Memory B cell (primary cell): ENCODE results near the gene PRCD.
"Not testable (repeated sequence)": the region's sequence is repeated elsewhere in the genome, so short reads cannot be mapped to it uniquely, and the experiment has no call there.

Experiments used
- ATAC-seq: fragments of 150-1000 bp; cut with Tn5 transposase; 2 replicates; pipeline ENCODE4 v1.10.0; 2021; ENCODE audit warnings: low read depth, mild to moderate bottlenecking, moderate library complexity
- DNase-seq, 2 donors: peaks; one replicate each; pipeline ENCODE4 v3.0.0; 2022; ENCODE audit warnings: low spot score in 2 of 2
- H3K27ac Mint-ChIP-seq: one replicate; pipeline ENCODE4 v1.8.0; 2022; ENCODE audit warnings: mild to moderate bottlenecking, moderate library complexity, mixed read lengths
- H3K27me3 Mint-ChIP-seq: one replicate; pipeline ENCODE4 v1.8.0; 2022; ENCODE audit warnings: mixed read lengths
- H3K36me3 Mint-ChIP-seq: one replicate; pipeline ENCODE4 v1.8.0; 2022; ENCODE audit warnings: mild to moderate bottlenecking, mixed read lengths
- H3K4me1 Mint-ChIP-seq: one replicate; pipeline ENCODE4 v1.8.0; 2022; ENCODE audit warnings: mixed read lengths
- H3K4me3 Mint-ChIP-seq: one replicate; pipeline ENCODE4 v1.8.0; 2022; ENCODE audit warnings: mild to moderate bottlenecking, moderate library complexity, mixed read lengths
- H3K9me3 Mint-ChIP-seq: one replicate; pipeline ENCODE4 v1.8.0; 2022; ENCODE audit warnings: mixed read lengths

The PRCD gene

DNA sequence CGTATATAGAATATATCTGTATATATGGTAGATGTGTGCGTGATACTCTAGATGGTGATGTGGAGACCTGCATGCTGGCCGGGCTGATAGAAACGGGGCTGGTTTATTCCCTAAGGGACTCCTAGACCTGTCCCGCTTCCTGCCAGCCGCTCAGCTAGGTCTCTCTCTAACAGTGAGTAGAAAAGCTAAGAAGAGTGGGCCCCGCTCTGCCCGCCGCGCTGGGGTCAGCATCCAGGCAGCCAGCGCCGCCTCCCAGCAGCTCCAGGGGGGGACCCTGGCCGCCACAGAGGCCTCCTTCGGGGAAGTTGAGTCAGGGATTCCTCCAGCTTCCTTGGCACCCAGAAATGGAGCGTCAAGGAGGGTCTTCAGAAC, 11.7 kb upstream of the PRCD start:
- Mint-ChIP-seq H3K27ac (peak overlapping the region; percentile 81), H3K27me3 (no peaks in the 10 kb centered on the region), H3K4me1 (peaks cover 33% of the 10 kb centered on the region), H3K4me3 (peak overlapping the region; percentile 91), H3K9me3 (no peaks in the 10 kb centered on the region), H3K36me3 (peaks cover 6% of the 10 kb centered on the region)
- ATAC-seq (peak; percentile 66), DNase-seq (peak in 1 of 2 donors; percentile 52)

DNA sequence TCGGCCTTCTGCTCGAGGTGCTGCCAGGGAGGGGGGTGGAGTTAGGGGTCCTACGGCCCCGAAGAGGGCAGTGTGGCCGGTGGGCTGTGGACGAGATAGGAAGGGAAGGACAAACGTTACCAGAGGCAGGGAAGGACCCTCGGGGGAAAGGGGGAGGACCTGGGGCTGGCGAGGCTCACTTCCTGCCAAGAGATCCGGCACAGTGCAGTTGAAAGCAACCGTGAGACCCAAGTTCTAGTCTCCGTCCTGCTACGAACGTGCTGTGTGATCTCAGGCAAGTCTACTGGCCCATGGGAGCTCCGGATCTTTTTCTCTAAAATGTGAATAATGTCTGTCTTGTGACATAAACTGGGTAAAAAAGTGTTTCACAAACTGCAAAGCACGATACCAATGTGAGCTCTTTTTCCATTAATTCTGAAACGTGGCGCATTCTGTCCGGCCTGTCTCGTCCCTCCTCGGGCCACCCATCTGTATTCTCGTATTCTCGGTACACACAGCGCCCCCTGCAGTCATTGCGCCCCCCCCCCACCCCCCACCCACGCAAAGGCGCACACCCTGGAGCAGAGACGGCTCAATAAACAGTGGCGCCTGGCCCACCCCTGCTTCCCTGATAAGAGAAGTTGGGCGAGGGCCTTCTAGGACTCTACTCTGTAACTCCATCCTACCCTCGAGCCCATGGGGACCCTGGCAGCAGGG, 11.2 kb upstream of the PRCD start:
- H3K27me3 Mint-ChIP-seq: no peaks in the 10 kb centered on the region
- peak; percentile 34 for ATAC-seq
- peak overlapping the region; percentile 81 for H3K27ac Mint-ChIP-seq
- peaks cover 30% of the 10 kb centered on the region for H3K4me1 Mint-ChIP-seq
- no peaks in the 10 kb centered on the region for H3K9me3 Mint-ChIP-seq
- H3K4me3 Mint-ChIP-seq: peak overlapping the region; percentile 91
- peaks cover 6% of the 10 kb centered on the region for H3K36me3 Mint-ChIP-seq
- no peak for DNase-seq

DNA sequence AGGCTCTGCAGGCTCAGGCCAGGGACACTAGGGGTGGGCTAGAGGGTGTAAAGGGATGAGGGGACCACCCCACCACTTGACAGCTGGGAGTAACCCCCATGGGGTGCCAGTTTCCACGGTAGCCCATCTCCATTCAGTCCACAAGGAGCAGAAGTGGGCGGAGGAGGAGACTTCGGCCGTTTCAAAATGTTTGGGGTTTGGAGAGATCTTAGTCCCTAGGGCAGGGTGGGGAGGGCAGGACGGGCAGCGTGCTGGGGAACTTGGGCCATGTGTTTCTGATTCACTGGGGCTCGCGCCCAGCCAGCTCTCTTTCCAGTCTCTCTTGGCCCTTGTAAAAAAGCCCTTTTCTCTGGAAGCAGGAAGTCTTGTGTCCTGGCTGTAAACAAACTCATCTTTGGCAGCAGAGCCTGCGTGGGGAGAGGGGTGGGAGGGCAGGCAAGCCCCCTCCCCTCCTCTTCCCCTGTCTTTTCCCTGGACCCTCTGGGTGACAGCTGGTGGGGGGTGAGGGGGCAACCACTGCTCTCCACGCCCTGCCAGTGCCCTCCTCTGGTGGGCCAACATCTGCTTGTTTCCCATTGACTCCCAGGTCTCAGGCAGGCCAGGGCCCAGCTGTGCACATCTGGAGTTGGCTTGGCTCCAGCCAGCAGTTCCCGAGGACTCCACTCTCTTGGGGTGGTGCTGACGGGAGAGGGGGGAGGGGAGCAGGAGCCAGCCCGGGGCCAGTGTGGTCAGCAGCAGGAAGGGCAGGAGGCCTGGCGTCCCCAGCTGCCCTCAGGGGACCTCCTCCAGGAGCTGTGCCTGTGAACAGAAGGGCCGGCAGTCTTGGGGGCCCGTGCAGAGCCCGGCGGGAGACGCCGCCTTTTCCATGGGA, 10.4 kb upstream of the PRCD start:
- no peak for DNase-seq
- H3K4me3 Mint-ChIP-seq: peak overlapping the region; percentile 91
- no peak for ATAC-seq
- H3K27me3 Mint-ChIP-seq: no peaks in the 10 kb centered on the region
- H3K36me3 Mint-ChIP-seq: peaks cover 6% of the 10 kb centered on the region
- peak overlapping the region; percentile 81 for H3K27ac Mint-ChIP-seq
- peaks cover 29% of the 10 kb centered on the region for H3K4me1 Mint-ChIP-seq
- H3K9me3 Mint-ChIP-seq: no peaks in the 10 kb centered on the region

DNA sequence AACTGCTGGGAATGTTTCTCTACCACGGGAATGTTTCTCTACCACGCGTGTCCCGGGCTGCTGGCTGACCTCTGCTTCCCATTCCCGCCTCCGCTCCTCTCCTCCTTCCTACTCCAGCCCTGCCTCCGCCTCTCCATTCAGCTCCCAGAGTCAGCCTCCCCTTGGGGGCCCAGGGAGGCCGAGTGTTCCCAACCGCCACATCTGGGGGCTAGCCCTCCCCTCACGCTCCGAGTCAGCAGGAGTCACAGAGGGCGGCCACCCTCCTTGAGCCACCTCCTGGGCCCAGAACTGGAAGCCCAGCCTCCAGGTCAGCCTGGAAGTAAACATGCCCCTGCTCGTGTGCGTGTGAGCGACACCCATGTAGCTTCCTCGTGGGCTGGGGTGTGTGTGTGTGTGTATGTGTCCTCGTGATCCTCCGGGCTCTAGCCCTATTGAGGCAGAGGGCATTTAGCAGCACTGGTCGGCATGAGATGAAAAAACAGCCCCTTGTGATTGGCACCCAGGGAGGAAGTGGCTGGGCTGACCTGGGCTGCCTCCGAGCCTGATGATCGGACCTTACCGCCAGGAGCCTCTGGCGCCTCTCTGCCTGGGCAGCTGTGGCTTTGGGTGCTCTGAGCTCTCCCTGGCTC, 9.6 kb upstream of the PRCD start:
- peaks cover 23% of the 10 kb centered on the region for H3K4me1 Mint-ChIP-seq
- DNase-seq: no peak
- no peaks in the 10 kb centered on the region for H3K9me3 Mint-ChIP-seq
- peaks cover 6% of the 10 kb centered on the region for H3K36me3 Mint-ChIP-seq
- ATAC-seq: no peak
- H3K4me3 Mint-ChIP-seq: peak overlapping the region; percentile 64
- no peaks in the 10 kb centered on the region for H3K27me3 Mint-ChIP-seq
- H3K27ac Mint-ChIP-seq: peak overlapping the region; percentile 81

DNA sequence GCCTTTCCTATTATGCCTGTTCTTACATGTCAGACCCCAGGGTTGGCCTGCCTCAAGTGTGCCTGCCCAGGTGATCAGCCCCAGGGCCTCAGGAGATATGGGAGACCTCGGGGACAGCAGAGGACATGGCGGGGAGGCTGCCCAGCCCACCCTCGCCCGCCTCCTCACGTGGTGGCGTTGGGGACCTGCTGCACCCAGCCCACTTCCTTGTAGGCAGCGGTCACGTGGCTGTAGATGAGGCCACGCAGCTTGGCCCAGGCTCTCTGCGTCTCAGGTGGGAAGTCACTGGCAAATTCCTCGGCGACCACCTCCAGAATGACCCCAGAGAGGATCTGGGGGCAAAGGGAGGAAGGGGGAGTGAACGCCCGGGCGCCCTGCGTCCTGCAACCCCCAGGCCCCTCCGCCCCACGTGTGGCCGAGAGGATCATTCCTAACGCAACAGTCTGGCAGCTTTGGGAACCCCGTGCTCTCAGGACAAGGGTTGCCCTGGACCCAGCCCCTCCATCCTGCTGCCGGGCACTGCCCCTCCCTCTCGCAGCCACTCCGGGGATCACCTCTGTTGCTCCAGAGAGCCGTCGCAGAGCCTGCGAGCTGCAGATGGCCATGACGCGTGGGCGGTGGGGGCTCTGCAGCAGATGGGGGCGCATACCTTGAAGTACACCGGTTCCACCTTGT, 8.9 kb upstream of the PRCD start:
- H3K27ac Mint-ChIP-seq: peak overlapping the region; percentile 81
- no peak overlapping the region for H3K4me3 Mint-ChIP-seq
- H3K27me3 Mint-ChIP-seq: no peaks in the 10 kb centered on the region
- H3K4me1 Mint-ChIP-seq: peaks cover 25% of the 10 kb centered on the region
- H3K9me3 Mint-ChIP-seq: no peaks in the 10 kb centered on the region
- ATAC-seq: no peak
- H3K36me3 Mint-ChIP-seq: peaks cover 6% of the 10 kb centered on the region
- DNase-seq: no peak

DNA sequence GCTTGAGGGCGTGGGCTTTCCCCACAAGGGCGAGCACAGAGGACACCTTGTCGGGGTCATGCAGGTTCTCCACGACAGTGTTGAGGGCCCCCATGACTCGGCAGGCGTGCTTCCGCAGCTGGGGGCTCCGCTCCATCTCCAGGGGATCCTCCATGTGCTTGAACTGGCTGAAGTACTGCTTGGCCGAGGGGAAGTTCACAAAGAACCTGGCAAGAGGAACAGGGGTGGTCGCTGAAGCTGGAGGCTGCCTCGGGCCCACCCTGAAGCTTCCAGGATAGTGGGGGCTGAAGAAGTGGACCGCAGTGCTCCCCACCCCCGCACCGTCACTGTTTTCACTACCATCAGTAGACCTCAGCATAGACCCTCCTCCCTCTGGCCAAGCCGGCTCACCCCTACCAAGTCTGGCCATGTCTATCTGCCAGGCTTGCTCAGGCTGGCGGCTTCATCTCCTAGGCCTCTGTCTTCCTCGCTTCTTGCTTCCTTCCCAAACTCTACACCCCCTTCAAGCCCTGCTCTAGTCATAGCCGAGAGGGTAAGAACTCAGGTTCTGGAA, 8.3 kb upstream of the PRCD start:
- no peak for DNase-seq
- Mint-ChIP-seq H3K9me3 (no peaks in the 10 kb centered on the region), H3K4me3 (no peak overlapping the region), H3K4me1 (peaks cover 25% of the 10 kb centered on the region), H3K27ac (peak overlapping the region; percentile 76), H3K27me3 (peaks cover 2% of the 10 kb centered on the region), H3K36me3 (peaks cover 6% of the 10 kb centered on the region)
- ATAC-seq: no peak

DNA sequence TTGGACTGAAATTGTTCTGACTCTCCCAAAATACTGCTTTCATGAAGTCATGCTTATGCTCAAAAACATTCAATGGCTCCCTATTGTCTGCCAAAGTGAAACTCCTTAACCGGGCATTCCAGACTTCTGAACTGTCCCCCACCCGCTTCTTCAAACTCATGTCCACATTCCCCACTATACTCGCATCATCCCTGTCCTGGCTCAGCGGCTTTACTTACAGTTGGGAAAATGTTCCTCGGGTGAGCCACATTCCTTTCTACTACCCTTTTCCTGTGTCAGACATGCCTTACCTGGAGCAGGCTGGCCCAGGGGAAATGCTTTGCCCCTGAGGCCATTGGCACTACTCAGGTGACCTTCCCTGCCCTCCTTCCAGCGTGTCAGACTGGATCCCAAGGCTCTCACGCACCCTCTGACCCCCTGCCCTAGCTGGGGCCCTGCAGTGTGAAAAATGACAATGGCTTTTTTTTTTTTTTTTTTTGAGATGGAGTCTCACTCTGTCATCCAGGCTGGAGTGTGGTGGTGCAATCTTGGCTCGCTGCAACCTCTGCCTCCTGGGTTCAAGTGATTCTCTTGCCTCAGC, 7.7 kb upstream of the PRCD start:
- ATAC-seq (no peak), DNase-seq (no peak)
- Mint-ChIP-seq H3K36me3 (peaks cover 6% of the 10 kb centered on the region), H3K27ac (peak overlapping the region; percentile 76), H3K27me3 (peaks cover 2% of the 10 kb centered on the region), H3K9me3 (no peaks in the 10 kb centered on the region), H3K4me1 (peaks cover 23% of the 10 kb centered on the region), H3K4me3 (no peak overlapping the region)

DNA sequence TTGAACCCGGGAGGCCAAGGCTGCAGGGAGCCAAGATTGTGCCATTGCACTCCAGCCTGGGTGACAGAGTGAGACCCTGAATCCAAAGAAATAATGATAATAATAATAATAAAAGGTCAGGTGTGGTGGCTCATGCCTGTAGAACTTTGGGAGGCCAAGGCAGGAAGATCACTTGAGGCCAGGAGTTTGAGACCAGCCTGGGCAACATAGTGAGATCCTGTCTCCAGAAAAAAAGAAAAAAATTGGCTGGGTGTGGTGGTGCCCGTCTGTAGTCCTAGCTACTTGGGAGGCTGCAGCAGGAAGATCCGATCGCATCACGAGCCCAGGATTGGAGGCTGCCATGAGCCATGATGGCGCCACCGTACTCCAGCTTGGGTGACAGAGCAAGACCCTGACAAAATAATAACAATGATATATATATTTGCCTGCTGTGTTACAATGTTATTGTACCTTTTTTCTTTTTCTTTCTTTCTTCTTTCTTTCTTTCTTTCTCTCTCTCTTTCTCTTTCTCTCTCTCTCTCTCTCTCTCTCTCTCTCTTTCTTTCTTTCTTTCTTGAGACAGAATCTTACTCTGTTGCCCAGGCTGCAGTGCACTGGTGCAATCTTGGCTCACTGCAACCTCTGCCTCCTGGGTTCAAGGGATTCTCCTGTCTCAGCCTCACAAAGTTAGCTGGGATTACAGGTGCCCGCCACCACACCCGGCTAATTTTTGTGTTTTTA, 6.0 kb upstream of the PRCD start:
- not testable (repeated sequence) for H3K27me3 Mint-ChIP-seq, ATAC-seq, DNase-seq, H3K9me3 Mint-ChIP-seq, H3K27ac Mint-ChIP-seq, H3K4me3 Mint-ChIP-seq, H3K36me3 Mint-ChIP-seq
- peaks cover 19% of the 10 kb centered on the region for H3K4me1 Mint-ChIP-seq

DNA sequence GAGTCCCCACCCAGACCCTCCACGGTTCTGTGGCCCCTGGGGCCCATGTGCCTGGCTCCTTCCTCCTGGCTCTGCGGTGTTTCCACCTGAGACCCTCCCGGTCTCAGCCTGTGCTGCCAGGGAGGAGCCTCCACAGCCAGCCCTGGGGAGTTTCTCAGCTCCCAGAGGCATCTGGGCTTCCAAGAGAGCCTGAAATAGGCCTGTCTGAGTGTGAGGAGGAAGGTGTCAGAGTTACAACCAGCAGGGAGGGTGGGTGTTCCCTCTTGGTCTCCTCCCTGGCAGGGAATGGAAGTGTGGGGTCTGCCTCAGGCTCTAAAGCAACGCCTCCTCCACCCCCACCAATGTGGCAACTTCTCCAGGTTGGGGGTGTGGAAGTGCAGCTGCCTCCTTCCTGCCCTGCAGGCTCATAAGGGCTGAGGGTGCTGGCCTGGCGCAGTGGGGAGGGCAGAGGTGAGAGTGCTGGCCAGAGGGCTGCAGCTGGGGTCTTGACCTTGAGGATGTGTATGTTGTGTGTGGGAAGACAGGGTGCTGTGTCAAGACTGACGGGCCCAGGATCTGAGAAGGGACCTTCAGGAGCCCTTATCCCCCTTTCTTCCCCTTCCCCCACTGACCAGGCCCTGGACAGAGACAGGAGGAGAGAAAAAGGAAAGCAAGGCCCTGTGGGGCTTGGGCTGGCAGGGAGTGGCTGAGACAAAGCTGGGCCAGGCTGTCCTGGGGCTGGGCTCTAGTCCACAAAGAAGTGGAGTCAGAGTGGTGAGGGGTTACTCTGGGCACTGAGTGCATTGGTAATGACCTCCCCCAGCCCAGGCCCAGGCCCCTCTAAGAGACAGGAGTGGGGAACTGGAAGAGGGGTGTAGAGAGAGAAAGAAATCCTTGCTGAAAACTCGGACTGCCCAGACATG, 4.8 kb upstream of the PRCD start:
- Mint-ChIP-seq H3K4me3 (no peak overlapping the region), H3K36me3 (peaks cover 9% of the 10 kb centered on the region), H3K27ac (no peak overlapping the region), H3K4me1 (peaks cover 21% of the 10 kb centered on the region), H3K9me3 (no peaks in the 10 kb centered on the region), H3K27me3 (peaks cover 4% of the 10 kb centered on the region)
- no peak for ATAC-seq
- DNase-seq: no peak

DNA sequence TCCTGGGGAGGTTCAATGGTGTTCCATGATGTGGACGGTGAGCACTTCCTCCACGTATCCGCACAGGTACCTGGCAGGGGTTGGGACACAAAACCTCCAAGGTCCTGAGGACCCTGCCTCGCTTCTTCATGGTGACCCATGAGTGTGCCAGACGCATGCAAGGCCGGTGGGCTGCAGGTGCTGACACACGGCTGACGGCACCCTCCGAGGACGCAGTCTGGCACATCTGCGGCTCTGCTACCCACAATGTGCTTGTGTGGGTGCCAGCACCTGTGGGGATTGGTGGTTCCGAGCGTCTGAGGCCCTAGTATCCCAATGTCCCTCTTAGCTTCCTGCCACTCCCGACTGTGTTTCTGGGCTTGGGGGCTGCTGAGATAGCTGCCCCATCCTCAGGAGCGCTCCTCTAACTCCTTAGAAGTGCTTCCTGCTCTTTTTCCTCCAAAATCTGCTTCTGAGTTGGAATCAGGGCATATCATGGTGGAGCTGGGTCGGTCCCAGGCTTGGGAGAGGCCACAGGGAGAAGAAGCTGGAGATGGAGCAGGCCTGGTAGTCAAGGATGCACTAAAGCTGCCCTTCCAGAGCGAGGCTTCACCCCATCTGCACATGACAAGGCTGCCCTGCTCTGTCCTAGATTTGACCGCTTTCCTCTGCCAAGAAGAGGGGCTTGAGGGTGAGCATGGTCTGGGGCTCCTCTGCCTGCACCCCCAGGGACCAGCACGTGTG, 3.9 kb upstream of the PRCD start:
- H3K27me3 Mint-ChIP-seq: peaks cover 4% of the 10 kb centered on the region
- peak overlapping the region; percentile 17 for H3K4me3 Mint-ChIP-seq
- no peak overlapping the region for H3K27ac Mint-ChIP-seq
- peaks cover 24% of the 10 kb centered on the region for H3K4me1 Mint-ChIP-seq
- DNase-seq (no peak), ATAC-seq (no peak)
- peaks cover 9% of the 10 kb centered on the region for H3K36me3 Mint-ChIP-seq
- no peaks in the 10 kb centered on the region for H3K9me3 Mint-ChIP-seq

DNA sequence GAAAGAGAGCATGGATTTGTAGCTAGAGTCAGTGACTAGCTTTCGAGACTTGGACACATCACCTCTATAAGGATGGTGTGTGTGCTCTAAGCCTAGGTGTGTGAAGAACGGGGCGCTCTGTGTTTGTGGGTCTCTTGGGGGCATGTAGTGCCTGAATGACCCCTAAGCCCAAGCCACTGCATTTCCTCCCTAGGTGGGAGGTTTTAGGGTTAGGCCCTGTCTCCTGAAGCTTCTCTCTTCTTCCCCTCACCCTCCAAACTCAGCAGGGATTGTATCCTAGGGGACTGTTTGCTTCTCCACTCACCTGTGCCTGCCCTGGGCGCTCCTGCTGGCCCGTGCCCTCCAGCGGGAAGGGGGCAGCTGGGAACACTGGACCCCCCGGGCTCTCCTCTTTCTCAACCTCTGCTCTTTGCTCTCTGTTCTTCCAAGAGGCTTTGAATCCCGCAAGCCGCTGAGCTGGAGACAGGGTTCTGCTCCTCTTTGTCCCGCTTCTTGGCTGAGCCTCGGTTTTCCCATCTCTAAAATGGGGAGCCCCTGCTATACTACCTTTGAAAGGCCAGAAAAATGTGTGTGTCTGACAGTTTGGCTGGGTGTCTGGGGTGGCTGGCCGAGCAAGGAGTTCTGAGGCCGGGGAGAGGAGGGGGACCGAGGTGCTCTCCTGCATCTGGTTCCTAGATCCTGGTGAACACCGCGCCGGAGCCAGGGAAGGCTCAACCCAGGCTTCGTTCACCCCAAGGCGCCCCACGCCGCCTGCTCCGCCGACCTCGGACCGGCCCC, 3.1 kb upstream of the PRCD start:
- Mint-ChIP-seq H3K4me3 (peak overlapping the region; percentile 32), H3K27me3 (peaks cover 4% of the 10 kb centered on the region), H3K9me3 (no peaks in the 10 kb centered on the region), H3K4me1 (peaks cover 24% of the 10 kb centered on the region), H3K36me3 (peaks cover 8% of the 10 kb centered on the region), H3K27ac (no peak overlapping the region)
- DNase-seq (no peak), ATAC-seq (no peak)
